HG03432 (cell line): Measurements from ENCODE around the gene SHOC1.
"Not testable (repeated sequence)": the region's sequence is repeated elsewhere in the genome, so short reads cannot be mapped to it uniquely, and the experiment has no call there.

Source experiments
- ATAC-seq: cut with Tn5 transposase; IDR thresholded peaks from one replicate; pipeline ENCODE4 v1.9.1; 2021; ENCODE audit warnings: mild to moderate bottlenecking, moderate library complexity; ENCODE audit not compliant: unreplicated experiment

Gene SHOC1

DNA sequence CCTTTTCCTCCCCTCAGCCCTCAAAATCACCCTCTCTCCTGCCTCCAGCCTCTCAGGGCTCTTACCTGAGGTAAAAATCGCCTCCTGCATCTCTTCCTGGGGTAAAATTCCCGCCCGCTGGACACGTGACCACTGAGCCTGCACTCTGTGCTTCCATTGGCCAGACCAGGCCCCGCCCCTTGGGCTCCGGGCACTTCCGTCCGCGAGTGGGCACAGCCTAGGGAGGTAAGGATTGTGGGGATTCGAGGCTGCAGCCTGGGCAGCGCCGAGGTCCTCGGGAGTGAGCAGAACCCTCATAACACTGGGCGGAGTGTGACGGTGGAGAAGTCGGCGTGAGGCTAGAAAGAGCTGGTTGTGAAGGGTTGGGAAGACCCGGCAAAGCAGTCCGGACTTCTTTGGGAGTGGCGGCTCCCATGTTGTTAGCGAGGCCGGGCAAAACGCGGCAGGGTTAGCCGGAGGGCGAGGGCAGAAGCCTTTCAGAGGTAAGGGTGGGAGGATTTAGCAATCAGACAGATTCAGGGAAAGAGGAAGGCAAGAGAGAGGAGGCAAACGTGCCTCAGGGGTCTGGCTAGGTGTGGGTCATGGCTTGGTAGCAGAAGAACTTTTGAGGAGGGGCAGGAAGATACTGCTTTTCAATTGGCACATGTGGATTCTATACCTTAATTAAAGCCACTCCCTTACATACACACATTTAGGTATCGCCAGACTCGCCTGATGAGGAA lies at the start of gene SHOC1:
Gene SHOC1 (minus strand): TSS at position 103 of the 722 bp plus-strand sequence. CDS start 3,519 bp downstream, outside the sequence.
- no peak for ATAC-seq

GRCh38 chr9:111843971-111844370 lies 49.2 kb upstream of the SHOC1 start:
- no peak for ATAC-seq

GRCh38 chr9:111842313-111842712 lies 47.6 kb upstream of the SHOC1 start:
- peak; percentile 42 for ATAC-seq

GRCh38 chr9:111840442-111840841 lies 45.7 kb upstream of the SHOC1 start:
- ATAC-seq, result no peak

DNA sequence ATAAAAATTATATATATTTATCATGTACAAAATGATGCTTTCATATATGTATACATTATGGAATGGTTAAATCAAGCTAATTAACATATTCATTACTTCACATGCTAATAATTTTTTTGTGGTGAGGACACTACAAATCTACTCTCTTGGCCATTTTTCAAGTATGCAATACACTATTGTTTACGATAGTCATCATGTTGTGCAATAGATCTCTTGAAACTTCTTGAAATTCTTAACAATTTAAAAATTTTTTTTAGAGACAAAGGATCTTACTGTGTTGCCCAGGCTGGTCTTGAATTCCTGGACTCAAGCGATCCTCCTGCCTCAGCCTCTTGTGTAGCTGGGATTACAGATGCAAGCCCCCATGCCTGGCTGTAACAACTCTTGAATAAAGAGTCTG lies 45.2 kb upstream of the SHOC1 start:
- no peak for ATAC-seq

DNA sequence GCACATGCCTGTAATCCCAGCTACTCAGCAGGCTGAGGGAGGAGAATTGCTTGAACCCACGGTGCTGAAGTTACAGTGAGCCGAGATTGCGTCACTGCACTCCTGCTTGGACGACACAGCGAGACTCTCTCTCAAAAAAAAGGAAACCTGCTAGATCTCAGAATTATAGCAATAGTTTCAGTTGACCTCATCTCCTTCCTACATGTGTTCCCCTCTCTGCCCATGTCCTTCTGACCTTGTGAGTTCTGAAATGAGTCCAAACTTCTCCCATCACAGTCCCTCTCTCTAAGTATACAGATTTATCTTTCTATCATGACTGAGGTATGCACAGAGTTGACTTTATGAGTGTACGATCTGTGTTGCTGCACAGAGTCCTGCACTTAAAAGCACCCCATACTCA lies 44.6 kb upstream of the SHOC1 start:
- ATAC-seq, result peak; percentile 79

- no peak for ATAC-seq
Measured at GRCh38 chr9:111838439-111838838, 43.7 kb upstream of the SHOC1 start.

GRCh38 chr9:111836311-111836710 lies 41.6 kb upstream of the SHOC1 start:
- no peak for ATAC-seq

GRCh38 chr9:111833941-111834340 lies 39.2 kb upstream of the SHOC1 start:
- ATAC-seq, result no peak

DNA sequence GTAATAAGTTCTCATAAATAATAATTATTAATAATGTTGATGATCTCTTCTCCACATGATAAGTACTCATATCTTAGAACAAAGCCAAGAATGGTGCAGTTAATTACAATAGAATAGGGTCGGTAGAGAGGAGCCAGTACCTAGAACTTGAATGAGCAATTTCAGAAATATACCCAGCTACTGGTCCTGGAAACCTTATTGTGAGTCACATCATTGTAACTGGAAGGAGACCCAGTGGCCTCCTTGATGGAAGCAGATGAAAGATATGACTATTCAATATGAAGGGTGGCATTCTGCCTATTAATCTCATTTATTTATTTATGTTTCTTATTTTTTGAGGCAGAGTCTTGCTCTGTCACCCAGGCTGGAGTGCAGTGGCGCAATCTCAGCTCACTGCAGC lies 37.7 kb upstream of the SHOC1 start:
- ATAC-seq, result no peak

DNA sequence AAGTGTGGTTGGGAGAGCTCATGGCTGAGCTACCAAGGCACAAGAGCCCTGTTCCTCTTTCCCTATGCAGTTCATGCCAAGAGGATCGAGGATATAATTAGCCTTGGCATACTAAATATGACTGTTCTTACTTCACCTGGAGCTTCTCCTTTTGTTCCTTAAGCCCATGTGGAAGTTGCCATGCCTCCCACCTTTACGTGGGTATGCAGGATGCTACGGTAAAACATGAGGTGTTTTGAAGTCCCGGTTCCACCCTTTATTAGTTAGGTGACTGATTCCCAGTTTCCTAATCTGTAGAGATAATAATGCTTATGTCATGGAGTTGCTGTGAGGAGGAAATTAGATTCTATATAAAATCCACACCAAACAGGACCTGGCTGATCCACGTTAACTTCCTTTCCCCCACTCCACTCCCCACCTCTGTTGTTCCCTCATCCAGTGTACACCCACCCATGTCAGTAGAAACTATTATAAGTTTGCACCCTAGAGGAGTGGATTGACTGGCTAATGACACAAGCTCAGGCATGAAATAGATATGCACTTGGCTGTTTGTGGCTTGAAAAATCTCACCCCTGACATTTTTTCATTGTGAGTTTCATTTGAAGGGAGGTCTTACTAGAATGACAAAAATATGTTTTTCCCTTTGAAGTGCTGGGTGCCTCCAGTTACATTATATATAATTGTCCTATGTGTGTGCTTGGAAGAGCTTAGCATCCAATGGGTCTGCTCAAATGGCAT lies 36.8 kb upstream of the SHOC1 start:
- no peak for ATAC-seq

DNA sequence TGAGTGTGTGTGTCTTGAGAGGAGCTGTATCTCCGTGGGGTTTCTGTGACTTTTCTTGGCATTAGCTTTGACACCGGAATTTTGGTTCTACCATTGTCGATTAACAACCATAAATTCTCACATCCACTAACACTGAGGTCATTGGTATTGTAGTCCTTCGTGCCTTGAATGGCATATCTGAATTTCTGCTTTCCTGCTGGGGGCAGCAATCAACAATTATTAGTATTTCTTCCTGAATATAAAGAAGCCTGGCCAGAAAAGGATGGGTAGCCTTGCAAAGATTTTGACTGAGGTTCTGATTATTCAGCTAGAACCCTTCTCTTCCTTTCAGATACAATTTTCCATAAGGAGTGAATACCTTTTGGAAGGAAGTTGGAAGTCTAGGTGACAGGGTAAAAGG lies 33.5 kb upstream of the SHOC1 start:
- ATAC-seq, result no peak

DNA sequence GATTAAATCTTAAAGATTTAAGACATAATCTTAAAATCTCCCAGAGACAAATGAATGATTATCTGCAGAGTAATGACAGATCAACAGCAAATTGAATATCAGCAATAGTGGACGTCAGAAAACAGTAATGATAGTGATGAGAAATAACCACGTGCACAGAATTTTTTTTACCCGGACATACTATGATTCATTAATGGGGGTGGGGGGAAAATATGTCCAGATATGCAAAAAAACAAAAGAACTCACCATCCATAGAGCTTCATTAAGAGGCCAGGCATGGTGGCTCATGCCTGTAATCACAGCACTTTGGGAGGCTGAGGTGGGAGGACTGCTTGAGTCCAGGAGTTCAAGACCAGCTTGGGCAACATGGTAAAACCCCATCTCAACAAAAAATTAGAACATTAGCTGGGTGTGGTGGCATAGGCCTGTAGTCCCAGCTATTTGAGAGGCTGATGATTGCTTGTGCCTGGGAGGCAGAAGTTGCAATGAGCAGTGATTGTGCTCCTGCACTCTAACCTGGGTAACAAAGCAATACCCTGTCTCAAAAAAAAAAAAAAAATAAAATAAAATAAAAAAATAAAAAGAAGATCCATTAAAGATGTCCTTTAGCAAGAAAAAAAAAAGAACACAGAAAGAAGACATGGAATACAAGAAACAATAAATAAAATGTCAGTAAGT lies 30.9 kb upstream of the SHOC1 start:
- ATAC-seq, result no peak

DNA sequence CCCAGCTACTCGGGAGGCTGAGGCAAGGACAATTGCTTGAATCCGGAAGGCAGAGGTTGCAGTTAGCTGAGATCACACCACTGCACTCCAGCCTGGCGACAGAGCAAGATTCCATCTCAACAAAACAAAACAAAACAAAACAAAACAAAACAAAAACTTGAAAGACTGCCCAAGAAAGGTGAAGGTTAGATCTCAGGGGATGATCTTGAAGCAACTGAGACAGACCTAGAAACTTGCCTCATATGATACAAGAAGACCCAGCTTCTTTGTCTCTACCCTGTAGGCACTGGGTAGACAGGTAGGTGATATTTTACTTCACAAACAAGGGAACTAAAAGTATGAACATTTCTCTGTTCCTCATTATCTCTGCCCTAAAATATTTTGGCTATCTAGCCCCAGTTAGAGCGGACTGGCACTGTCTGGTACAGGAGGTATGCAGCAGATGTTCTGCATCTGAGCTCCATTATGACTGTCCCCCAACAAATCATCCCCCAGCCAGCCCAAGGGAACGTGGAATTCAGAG lies 26.3 kb upstream of the SHOC1 start:
- ATAC-seq, result no peak

DNA sequence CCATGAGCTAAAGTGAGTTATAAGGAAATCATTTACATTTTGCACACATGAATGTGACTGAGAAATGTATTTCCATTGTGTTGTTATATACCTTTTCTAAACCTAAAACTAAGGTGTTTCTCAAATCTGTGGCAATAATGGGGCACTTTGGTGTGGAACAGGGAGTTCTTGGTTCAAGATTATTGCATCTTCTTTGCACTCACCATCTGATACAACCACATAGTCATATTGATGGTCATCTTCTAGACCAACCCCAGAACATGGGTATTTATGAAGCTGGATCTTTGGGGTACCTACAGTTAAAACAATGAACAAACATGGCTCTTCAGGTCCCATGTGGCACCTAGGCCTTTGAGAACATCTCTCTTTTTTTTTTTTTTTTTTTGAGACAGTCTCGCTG lies 24.6 kb upstream of the SHOC1 start:
- ATAC-seq, result no peak

DNA sequence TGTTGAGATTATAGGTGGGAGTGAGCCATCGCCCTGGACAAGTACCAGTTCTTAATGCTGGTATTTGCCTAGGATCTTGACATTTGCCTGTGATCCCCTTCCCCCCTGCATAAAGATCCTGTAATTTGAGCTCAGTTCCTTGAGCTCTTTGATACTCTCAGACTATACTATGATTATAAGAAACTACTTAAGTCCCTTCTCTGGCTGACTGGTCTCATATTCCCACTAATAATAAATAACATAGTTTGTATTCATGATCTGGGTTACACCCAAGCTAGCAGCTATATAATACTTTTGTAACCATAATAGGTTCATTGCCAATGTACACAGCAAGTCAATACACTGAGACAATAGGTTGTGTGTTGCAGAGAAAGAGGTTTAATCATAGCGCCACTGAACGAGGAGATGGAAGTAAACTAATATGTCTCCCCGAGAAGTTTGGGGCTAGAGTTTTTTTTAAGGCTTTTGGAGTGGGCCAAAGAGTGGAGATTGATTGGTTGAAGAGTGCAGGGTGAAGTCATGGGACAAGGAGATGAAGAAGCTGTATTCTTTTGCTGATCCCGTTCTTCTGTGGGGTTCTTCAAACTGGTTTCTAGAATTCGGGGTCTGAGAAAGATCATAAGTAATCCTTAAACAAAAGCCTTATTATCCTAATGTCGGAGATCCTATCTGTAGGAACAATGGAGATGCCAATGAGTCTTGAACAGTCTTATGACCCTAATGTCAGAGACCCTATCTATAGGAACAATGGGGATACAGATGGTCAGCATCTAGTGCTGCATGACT lies 20.7 kb upstream of the SHOC1 start:
- no peak for ATAC-seq

DNA sequence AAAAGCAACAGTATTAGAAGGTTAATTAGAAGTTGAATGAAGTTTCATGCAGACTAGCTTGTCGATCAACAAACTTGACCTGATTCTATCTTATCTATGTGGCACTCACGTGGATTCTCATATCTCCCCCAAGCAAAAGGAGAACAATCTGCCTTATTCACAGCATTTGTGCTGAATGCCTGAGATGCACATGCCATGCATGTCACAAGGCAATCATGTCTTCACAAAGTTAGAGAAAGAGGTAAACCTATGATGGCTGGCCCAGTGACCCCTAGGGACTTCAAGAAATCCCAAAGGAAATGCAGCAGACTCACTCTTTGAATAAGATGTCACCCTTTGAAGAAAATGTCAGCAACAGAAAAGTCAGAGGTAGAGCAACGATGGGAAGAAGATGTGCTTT lies 17.6 kb upstream of the SHOC1 start:
- no peak for ATAC-seq

DNA sequence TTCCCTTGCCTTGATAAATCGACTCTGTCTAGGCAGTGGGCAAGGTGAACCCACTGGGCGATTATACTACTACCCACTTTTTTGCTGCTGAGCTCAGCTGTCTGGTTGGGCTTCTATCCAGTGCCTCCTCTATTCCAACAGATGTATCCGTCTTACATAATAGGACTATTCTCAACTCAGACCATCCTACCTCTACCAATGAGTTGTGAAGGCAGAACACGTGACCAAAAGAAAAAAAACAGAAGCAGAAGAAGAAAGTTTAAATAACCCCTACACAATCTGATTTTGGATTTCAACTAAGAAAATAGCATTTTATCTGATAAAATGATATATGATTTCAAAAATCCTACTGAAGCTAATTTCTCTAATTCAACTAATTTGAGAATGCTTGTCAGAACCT lies 16.2 kb upstream of the SHOC1 start:
- no peak for ATAC-seq

DNA sequence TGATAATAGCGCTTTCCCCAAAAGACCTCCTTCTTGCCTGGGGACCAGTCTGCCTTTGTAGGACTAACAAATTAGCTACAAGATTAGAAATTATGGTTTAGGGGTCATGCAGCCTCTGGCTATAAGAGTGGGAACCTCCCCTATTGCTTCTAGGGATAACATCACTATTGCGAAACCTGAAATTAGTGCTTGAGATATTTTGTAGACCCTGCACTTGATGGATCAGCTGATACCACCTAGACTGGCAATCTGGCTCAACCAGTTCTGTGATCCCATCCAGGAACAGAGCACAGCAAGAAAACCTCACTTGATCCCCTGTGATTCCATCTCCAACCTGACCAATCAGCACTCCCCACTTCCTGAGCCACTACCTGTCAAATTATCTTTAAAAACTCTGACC lies 15.7 kb upstream of the SHOC1 start:
- not testable (repeated sequence) for ATAC-seq

GRCh38 chr9:111807197-111807596 lies 12.5 kb upstream of the SHOC1 start:
- ATAC-seq, result no peak

GRCh38 chr9:111806259-111806658 lies 11.5 kb upstream of the SHOC1 start:
- ATAC-seq, result no peak
